Astrocyte (in vitro differentiated cells and primary cell): ENCODE data around the gene MTA1.

Source experiments
- EZH2 ChIP-seq: IDR thresholded peaks from 2 replicates; pipeline ENCODE4 v1.6.1; 2012; ENCODE audit warnings: mild to moderate bottlenecking, low read length, inconsistent platforms; ENCODE audit not compliant: insufficient read depth
- TF ChIP-seq, protein P1 (sequence below): IDR thresholded peaks from 2 replicates; pipeline ENCODE4 v1.5.1; 2011; ENCODE audit warnings: low read depth, mild to moderate bottlenecking, inconsistent platforms, low read length, moderate library complexity; ENCODE audit not compliant: insufficient read depth

DNA sequence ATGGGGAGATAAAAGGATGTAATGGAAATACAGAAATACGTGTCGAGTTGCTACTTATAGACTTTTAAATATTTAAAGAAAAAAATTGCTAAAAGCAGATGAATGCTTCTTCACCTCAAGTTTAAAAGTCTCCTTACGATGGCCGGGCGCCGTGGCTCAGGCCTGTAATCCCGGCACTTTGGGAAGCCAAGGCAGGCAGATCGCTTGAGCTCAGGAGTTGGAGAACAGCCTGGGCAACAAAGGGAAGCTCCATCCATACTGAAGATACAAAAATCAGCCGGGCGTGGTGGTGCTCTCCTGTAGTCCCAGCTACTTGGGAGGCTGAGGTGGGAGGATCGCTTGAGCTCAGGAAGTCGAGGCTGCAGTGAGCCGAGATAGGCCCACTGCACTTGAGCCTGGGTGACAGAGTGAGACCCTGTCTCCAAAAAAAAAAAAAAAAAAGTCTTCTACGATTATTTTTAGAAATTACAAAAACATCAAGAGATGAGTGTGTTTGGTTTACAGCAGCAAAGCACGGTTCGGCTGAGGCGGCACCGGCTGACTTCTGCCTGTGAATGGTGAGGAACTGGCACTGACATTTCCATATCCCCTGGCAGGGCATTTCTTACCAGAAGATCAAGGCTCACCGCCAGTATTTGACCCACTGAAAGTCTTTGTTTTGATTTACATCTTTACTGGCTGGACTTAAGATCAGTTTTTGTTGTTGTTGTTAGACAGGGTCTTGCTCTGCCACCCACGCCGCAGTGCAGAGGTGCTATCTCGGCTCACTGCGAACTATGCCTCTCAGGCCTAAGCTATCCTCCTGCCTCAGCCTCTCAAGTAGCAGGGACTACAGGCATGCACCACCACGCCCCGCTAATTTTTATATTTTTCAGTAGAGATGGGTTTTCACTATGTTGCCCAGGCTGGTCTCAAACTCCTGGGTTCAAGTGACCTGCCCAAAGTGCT lies 3.9 kb upstream of the MTA1 start:
- TF ChIP-seq, protein P1, sequence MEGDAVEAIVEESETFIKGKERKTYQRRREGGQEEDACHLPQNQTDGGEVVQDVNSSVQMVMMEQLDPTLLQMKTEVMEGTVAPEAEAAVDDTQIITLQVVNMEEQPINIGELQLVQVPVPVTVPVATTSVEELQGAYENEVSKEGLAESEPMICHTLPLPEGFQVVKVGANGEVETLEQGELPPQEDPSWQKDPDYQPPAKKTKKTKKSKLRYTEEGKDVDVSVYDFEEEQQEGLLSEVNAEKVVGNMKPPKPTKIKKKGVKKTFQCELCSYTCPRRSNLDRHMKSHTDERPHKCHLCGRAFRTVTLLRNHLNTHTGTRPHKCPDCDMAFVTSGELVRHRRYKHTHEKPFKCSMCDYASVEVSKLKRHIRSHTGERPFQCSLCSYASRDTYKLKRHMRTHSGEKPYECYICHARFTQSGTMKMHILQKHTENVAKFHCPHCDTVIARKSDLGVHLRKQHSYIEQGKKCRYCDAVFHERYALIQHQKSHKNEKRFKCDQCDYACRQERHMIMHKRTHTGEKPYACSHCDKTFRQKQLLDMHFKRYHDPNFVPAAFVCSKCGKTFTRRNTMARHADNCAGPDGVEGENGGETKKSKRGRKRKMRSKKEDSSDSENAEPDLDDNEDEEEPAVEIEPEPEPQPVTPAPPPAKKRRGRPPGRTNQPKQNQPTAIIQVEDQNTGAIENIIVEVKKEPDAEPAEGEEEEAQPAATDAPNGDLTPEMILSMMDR = no peak
- no peak for TF ChIP-seq EZH2
